MM.1S (cell line): ENCODE results near the gene PDIA4.

Experiments used
- CTCF ChIP-seq: fragments of 300-600 bp; sonication (generic); IDR thresholded peaks from 2 replicates; pipeline ENCODE4 v1.5.1; 2016; ENCODE audit warnings: antibody characterized with exemption, low read length, mixed read lengths
- EZH2 ChIP-seq: fragments of 300-600 bp; sonication (generic); optimal IDR thresholded peaks from 2 replicates; pipeline ENCODE3; 2017; ENCODE audit warnings: low read depth, mild to moderate bottlenecking, antibody characterized with exemption, low read length, mixed read lengths
- EZH2phosphoT487 ChIP-seq: fragments of 300-600 bp; sonication (generic); IDR thresholded peaks from 2 replicates; pipeline ENCODE4 v1.6.1; 2018; ENCODE audit warnings: antibody characterized with exemption, low read length

- TF ChIP-seq CTCF (no peak), EZH2 (no peak), EZH2phosphoT487 (no peak)
Measured at GRCh38 chr7:149027611-149028345, 527 bp downstream of the PDIA4 start.
